SK-N-SH (cell line): ENCODE results near the gene ALDH1L2. TPM values are rescaled to one million over a fixed set of nuclear protein-coding genes. Genes with fewer than 3 reads are reported as not detected.

Experiments used
- CTCF ChIA-PET: fragments of 300-600, 350-600 bp; formaldehyde crosslinking; extraction: SDS; loops from one replicate; lab custom pipeline; 2021; lab: Yijun Ruan, JAX
- POLR2A ChIA-PET: fragments of 350-600 bp; sonication (Branson Sonifier 250); formaldehyde crosslinking; extraction: SDS; loops from one replicate; lab custom pipeline; 2020; ENCODE audit warnings: antibody characterized with exemption, inconsistent platforms; lab: Yijun Ruan, JAX
- DNase-seq: peaks from one replicate; pipeline ENCODE4 v3.0.0; 2012
- H2AFZ ChIP-seq: fragments of 200-600 bp; sonication (generic); 2 replicates; pipeline ENCODE4 v1.8.1; 2016; ENCODE audit warnings: antibody characterized with exemption, mild to moderate bottlenecking, low read depth
- H3F3A ChIP-seq: fragments of 200-600 bp; sonication (generic); replicated peaks from 2 replicates; pipeline ENCODE3; 2016; ENCODE audit warnings: antibody characterized with exemption, mild to moderate bottlenecking; ENCODE audit not compliant: insufficient read depth
- H3K27ac ChIP-seq, 2 experiments: fragments of 200-500 bp in 1 of 2; fragments of 200-600 bp in 1 of 2; sonication (Bioruptor generic) in 1 of 2; sonication (generic), shearing (Covaris generic) in 1 of 2; 2 replicates each; pipeline versions ENCODE4 v1.5.1 to v1.6.1; 2014 to 2016; ENCODE audit warnings: low read depth in 2 of 2, inconsistent platforms in 1 of 2, low read length in 1 of 2, mild to moderate bottlenecking in 1 of 2, mixed read lengths in 1 of 2
- H3K27me3 ChIP-seq: fragments of 200-600 bp; sonication (generic), shearing (Covaris generic); 2 replicates; pipeline ENCODE4 v1.6.1; 2016; ENCODE audit warnings: mixed run types; ENCODE audit not compliant: insufficient read depth
- H3K36me3 ChIP-seq, 2 experiments: fragments of 200-500 bp in 1 of 2; fragments of 200-600 bp in 1 of 2; sonication (Bioruptor generic) in 1 of 2; sonication (generic) in 1 of 2; replicated peaks in 1 of 2; 2 replicates each; pipeline versions ENCODE3 to v1.5.1; 2014 to 2016; ENCODE audit warnings: low read length in 1 of 2, mild to moderate bottlenecking in 1 of 2; ENCODE audit not compliant: insufficient read depth in 2 of 2, control insufficient read depth in 1 of 2
- H3K4me1 ChIP-seq, 2 experiments: fragments of 200-500 bp in 1 of 2; fragments of 200-600 bp in 1 of 2; sonication (Bioruptor generic) in 1 of 2; sonication (generic), shearing (Covaris generic) in 1 of 2; 2 replicates each; pipeline versions ENCODE4 v1.5.1 to v1.6.1; 2014 to 2016; ENCODE audit warnings: low read depth in 1 of 2, low read length in 1 of 2, mixed run types in 1 of 2; ENCODE audit not compliant: insufficient read depth in 2 of 2, control insufficient read depth in 1 of 2
- H3K4me2 ChIP-seq: fragments of 200-600 bp; sonication (generic), shearing (Covaris generic); 2 replicates; pipeline ENCODE4 v1.6.1; 2017; ENCODE audit warnings: mixed run types
- H3K4me3 ChIP-seq, 2 experiments: fragments of 200-500 bp in 1 of 2; fragments of 200-600 bp in 1 of 2; sonication (Bioruptor generic) in 1 of 2; sonication (generic), shearing (Covaris generic) in 1 of 2; 2 replicates each; pipeline versions ENCODE4 v1.5.1 to v1.8.1; 2014 to 2016; ENCODE audit warnings: low read depth in 2 of 2, inconsistent platforms in 1 of 2, low read length in 1 of 2, mild to moderate bottlenecking in 1 of 2, mixed read lengths in 1 of 2, moderate library complexity in 1 of 2
- H3K79me2 ChIP-seq: fragments of 200-600 bp; sonication (generic); 2 replicates; pipeline ENCODE4 v1.8.1; 2017; ENCODE audit warnings: mild to moderate bottlenecking; ENCODE audit not compliant: insufficient read depth
- H3K9ac ChIP-seq: fragments of 200-600 bp; sonication (generic); 2 replicates; pipeline ENCODE4 v1.6.1; 2017; ENCODE audit warnings: mixed run types
- H3K9me2 ChIP-seq: fragments of 200-600 bp; sonication (generic); 2 replicates; pipeline ENCODE4 v1.6.1; 2017; ENCODE audit warnings: mixed run types
- H3K9me3 ChIP-seq: fragments of 200-600 bp; sonication (generic); 2 replicates; pipeline ENCODE4 v1.6.1; 2017; ENCODE audit warnings: mixed run types, mild to moderate bottlenecking, moderate library complexity
- H4K20me1 ChIP-seq: fragments of 200-600 bp; sonication (generic); 2 replicates; pipeline ENCODE4 v1.6.1; 2017; ENCODE audit warnings: mild to moderate bottlenecking, mixed run types; ENCODE audit not compliant: insufficient read depth
- ELF1 ChIP-seq: IDR thresholded peaks from 2 replicates; pipeline ENCODE4 v1.4.0; 2012
- EZH2phosphoT487 ChIP-seq: fragments of 200-600 bp; sonication (generic); IDR thresholded peaks from 2 replicates; pipeline ENCODE4 v1.6.1; 2017; ENCODE audit warnings: low read depth, mixed run types, mild to moderate bottlenecking, antibody characterized with exemption, moderate library complexity, borderline replicate concordance
- FOSL2 ChIP-seq: IDR thresholded peaks from 2 replicates; pipeline ENCODE4 v1.4.0; 2012; ENCODE audit warnings: low read depth, mild to moderate bottlenecking, moderate library complexity, borderline replicate concordance
- FOXJ3 ChIP-seq: sonication (generic); formaldehyde crosslinking; IDR thresholded peaks from 2 replicates; pipeline ENCODE4 v1.5.1; 2020; ENCODE audit warnings: mild to moderate bottlenecking, missing genetic modification reagents
- FOXM1 ChIP-seq: IDR thresholded peaks from 2 replicates; pipeline ENCODE4 v1.4.0; 2012; ENCODE audit warnings: low read depth, mild to moderate bottlenecking
- GABPA ChIP-seq: IDR thresholded peaks from 2 replicates; pipeline ENCODE4 v1.4.0; 2012; ENCODE audit warnings: low read depth, mild to moderate bottlenecking
- GATA2 ChIP-seq: sonication (generic); formaldehyde crosslinking; IDR thresholded peaks from 2 replicates; pipeline ENCODE4 v1.5.0; 2020; ENCODE audit warnings: mild to moderate bottlenecking, missing genetic modification reagents
- JUND ChIP-seq: IDR thresholded peaks from 2 replicates; pipeline ENCODE4 v1.4.0; 2012
- MAX ChIP-seq: IDR thresholded peaks from 2 replicates; pipeline ENCODE4 v1.4.0; 2012; ENCODE audit warnings: low read depth
- NRF1 ChIP-seq: IDR thresholded peaks from 2 replicates; pipeline ENCODE4 v1.6.1; 2012; ENCODE audit warnings: low read depth, mild to moderate bottlenecking, low read length
- PBX3 ChIP-seq: IDR thresholded peaks from 2 replicates; pipeline ENCODE4; 2012
- POLR2AphosphoS5 ChIP-seq: IDR thresholded peaks from 2 replicates; pipeline ENCODE4 v1.6.1; 2012; ENCODE audit warnings: low read depth, low read length
- RAD21 ChIP-seq: IDR thresholded peaks from 2 replicates; pipeline ENCODE4 v1.6.1; 2012; ENCODE audit warnings: mild to moderate bottlenecking, low read length
- REST ChIP-seq: IDR thresholded peaks from 2 replicates; pipeline ENCODE4 v1.6.1; 2012; ENCODE audit warnings: mild to moderate bottlenecking, low read depth, low read length, moderate library complexity
- RXRA ChIP-seq: IDR thresholded peaks from 2 replicates; pipeline ENCODE4 v1.4.0; 2012; ENCODE audit warnings: low read depth, mild to moderate bottlenecking, borderline replicate concordance
- TAF1 ChIP-seq: IDR thresholded peaks from 2 replicates; pipeline ENCODE4 v1.6.1; 2012; ENCODE audit warnings: low read depth, mild to moderate bottlenecking, low read length, moderate library complexity, borderline replicate concordance
- TCF12 ChIP-seq: IDR thresholded peaks from 2 replicates; pipeline ENCODE4 v1.4.0; 2012
- TEAD4 ChIP-seq: IDR thresholded peaks from 2 replicates; pipeline ENCODE4 v1.4.0; 2012; ENCODE audit warnings: mild to moderate bottlenecking, borderline replicate concordance; ENCODE audit not compliant: insufficient read depth
- USF1 ChIP-seq: IDR thresholded peaks from 2 replicates; pipeline ENCODE4 v1.4.0; 2012; ENCODE audit warnings: low read depth, borderline replicate concordance
- USF2 ChIP-seq: fragments of 150-350 bp; IDR thresholded peaks from 2 replicates; pipeline ENCODE4 v1.6.1; 2017; ENCODE audit warnings: antibody characterized with exemption, low read length, low read depth, borderline replicate concordance
- ZBTB33 ChIP-seq: IDR thresholded peaks from 2 replicates; pipeline ENCODE4 v1.4.0; 2012; ENCODE audit warnings: low read depth, borderline replicate concordance
- WGBS: methylation state at CpG from one replicate; pipeline ENCODE4 v1.1.6; 2017; ENCODE audit warnings: low lambda C conversion rate; 5-methylcytosine and 5-hydroxymethylcytosine counted together
- polyA plus RNA-seq, 3 experiments: library from polyadenylated mRNA; depleted of rRNA; stranded (reverse); fragments of >200 nt; gene quantifications; 2 replicates each; pipeline ENCODE4 v1.2.3, GENCODE V29; 2012

ALDH1L2 gene
- polyA plus RNA-seq, 1 of the 3 experiments (the other 2 are of a cell fraction), result 1.9 TPM

- ChIA-PET CTCF (no interaction called here), POLR2A (no interaction called here)
- Histone ChIP-seq H3K4me2 (no peak overlapping the region), H3K36me3 (no peaks in the 10 kb centered on the region), H2AFZ (peak overlapping the region; percentile 16; the same call in 1 of the 2 replicates), H3K27me3 (no peaks in the 10 kb centered on the region; the same call in 1 of the 2 replicates), H3K79me2 (no peaks in the 10 kb centered on the region), H3K27ac (no peak overlapping the region), H3K4me3 (no peak overlapping the region), H4K20me1 (no peaks in the 10 kb centered on the region), H3F3A (peaks cover 8% of the 10 kb centered on the region), H3K4me1 (no peaks in the 10 kb centered on the region), H3K9ac (no peak overlapping the region), H3K9me3 (no peaks in the 10 kb centered on the region), H3K9me2 (no peaks in the 10 kb centered on the region)
- TF ChIP-seq RXRA (peak; percentile 30; the same call in 1 of the 2 replicates), USF2 (no peak), FOXJ3 (CRISPR knock-in tag) (no peak)
- no peak for DNase-seq
- 78% methylated on average over 3 of the region's 3 CpGs for WGBS
Observed at GRCh38 chr12:105089817-105090216, 5.6 kb upstream of the ALDH1L2 start.

- Histone ChIP-seq H3K9ac (no peak overlapping the region), H3K36me3 (no peaks in the 10 kb centered on the region), H4K20me1 (no peaks in the 10 kb centered on the region), H3K4me3 (no peak overlapping the region), H3F3A (peaks cover 8% of the 10 kb centered on the region), H3K27ac (no peak overlapping the region), H3K27me3 (no peaks in the 10 kb centered on the region; the same call in 1 of the 2 replicates), H3K9me3 (no peaks in the 10 kb centered on the region), H3K9me2 (no peaks in the 10 kb centered on the region), H3K79me2 (no peaks in the 10 kb centered on the region), H3K4me2 (no peak overlapping the region), H3K4me1 (peaks cover 0 to 11% of the 10 kb centered on the region in 2 experiments; a peak in 1 of 4 replicates), H2AFZ (no peak overlapping the region)
- ChIA-PET POLR2A (no interaction called here), CTCF (interaction anchor here (0.6 to 1.1 kb wide), 2 partner anchors 21 to 398 kb away, joined by 3 read pairs; no protein-coding TSS in a partner anchor)
- no peak for DNase-seq
- no peak for TF ChIP-seq GATA2 (CRISPR knock-in tag)
- TF ChIP-seq FOSL2, result no peak
- no peak for TF ChIP-seq MAX
- TF ChIP-seq PBX3, result no peak
- no peak for TF ChIP-seq ELF1
- TF ChIP-seq TCF12, result no peak
- no peak for TF ChIP-seq EZH2phosphoT487
- no peak for TF ChIP-seq REST
- TF ChIP-seq POLR2AphosphoS5, result no peak
- no peak for TF ChIP-seq FOXM1
- TF ChIP-seq TEAD4, result no peak
- no peak for TF ChIP-seq NRF1
- TF ChIP-seq GABPA, result no peak
- no peak for TF ChIP-seq RAD21
- TF ChIP-seq TAF1, result no peak
- TF ChIP-seq USF1, result no peak
- TF ChIP-seq ZBTB33, result no peak
- TF ChIP-seq JUND, result no peak
- TF ChIP-seq FOXJ3 (CRISPR knock-in tag), result no peak
- 94% methylated on average over 6 of the region's 6 CpGs for WGBS
Observed at GRCh38 chr12:105085501-105085900, 1.2 kb upstream of the ALDH1L2 start.
